GM23248 (cell line): ENCODE results near the gene TMEM201. TPM values are rescaled to one million over a fixed set of nuclear protein-coding genes. Genes with fewer than 3 reads are reported as not detected.
"Not testable (repeated sequence)": the region's sequence is repeated elsewhere in the genome, so short reads cannot be mapped to it uniquely, and the experiment has no call there.

Experiments
- DNase-seq: peaks from one replicate; pipeline ENCODE4 v3.0.0-alpha.2; 2015
- H2AFZ ChIP-seq: fragments of 200-600 bp; sonication (generic); 2 replicates; pipeline ENCODE4 v1.6.1; 2016; ENCODE audit warnings: antibody characterized with exemption
- H3F3A ChIP-seq: fragments of 200-600 bp; sonication (generic); 2 replicates; pipeline ENCODE4 v1.6.1; 2016; ENCODE audit warnings: mild to moderate bottlenecking, antibody characterized with exemption, mixed run types; ENCODE audit not compliant: insufficient read depth
- H3K27ac ChIP-seq: fragments of 200-600 bp; sonication (generic); 2 replicates; pipeline ENCODE4 v1.5.1; 2016; ENCODE audit warnings: mild to moderate bottlenecking
- H3K27me3 ChIP-seq: fragments of 200-600 bp; sonication (generic); replicated peaks from 2 replicates; pipeline ENCODE4 v1.6.1; 2016; ENCODE audit warnings: mild to moderate bottlenecking; ENCODE audit not compliant: insufficient read depth
- H3K36me3 ChIP-seq: fragments of 200-600 bp; sonication (generic); 2 replicates; pipeline ENCODE4 v1.6.1; 2016; ENCODE audit warnings: low read depth, mild to moderate bottlenecking
- H3K4me1 ChIP-seq: fragments of 200-600 bp; sonication (generic); 2 replicates; pipeline ENCODE4 v1.6.1; 2016; ENCODE audit warnings: mild to moderate bottlenecking; ENCODE audit not compliant: insufficient read depth
- H3K4me2 ChIP-seq: fragments of 200-600 bp; sonication (generic); one replicate; pipeline ENCODE4 v1.6.1; 2016; ENCODE audit warnings: mild to moderate bottlenecking; ENCODE audit not compliant: unreplicated experiment
- H3K4me3 ChIP-seq: fragments of 200-600 bp; sonication (generic); 2 replicates; pipeline ENCODE4 v1.5.1; 2016; ENCODE audit warnings: mild to moderate bottlenecking
- H3K79me2 ChIP-seq: fragments of 200-600 bp; sonication (generic); 2 replicates; pipeline ENCODE4 v1.6.1; 2016; ENCODE audit warnings: mild to moderate bottlenecking; ENCODE audit not compliant: insufficient read depth
- H3K9ac ChIP-seq: fragments of 200-600 bp; sonication (generic); 2 replicates; pipeline ENCODE4 v1.6.1; 2016; ENCODE audit warnings: mild to moderate bottlenecking
- H3K9me2 ChIP-seq: fragments of 200-600 bp; sonication (generic); 2 replicates; pipeline ENCODE4 v1.6.1; 2016; ENCODE audit warnings: mixed run types, mild to moderate bottlenecking, moderate library complexity; ENCODE audit not compliant: insufficient read depth
- H3K9me3 ChIP-seq: fragments of 200-600 bp; sonication (generic); one replicate; pipeline ENCODE4 v1.6.1; 2017; ENCODE audit warnings: low read depth
- H4K20me1 ChIP-seq: fragments of 200-600 bp; sonication (generic); 2 replicates; pipeline ENCODE4 v1.6.0; 2016; ENCODE audit not compliant: insufficient read depth
- EZH2 ChIP-seq: fragments of 200-600 bp; sonication (generic); IDR thresholded peaks from 2 replicates; pipeline ENCODE4 v1.6.1; 2018; ENCODE audit warnings: antibody characterized with exemption, mild to moderate bottlenecking; ENCODE audit not compliant: insufficient read depth, poor library complexity, severe bottlenecking
- EZH2phosphoT487 ChIP-seq: fragments of 200-600 bp; sonication (generic); IDR thresholded peaks from 2 replicates; pipeline ENCODE4 v1.6.1; 2018; ENCODE audit warnings: antibody characterized with exemption, moderate library complexity, mild to moderate bottlenecking, low read depth; ENCODE audit not compliant: insufficient read depth
- WGBS, 2 experiments: methylation state at CpG; one replicate each; pipeline ENCODE4 v1.1.6; 2015 to 2017; ENCODE audit warnings: low lambda C conversion rate in 2 of 2, low coverage in 1 of 2; ENCODE audit errors: missing lambda C conversion rate in 2 of 2; 5-methylcytosine and 5-hydroxymethylcytosine counted together
- in situ Hi-C: fragments of 300-500 bp; cut with MboI; formaldehyde crosslinking; loops from 2 replicates; pipeline ENCODE4 v1.15.0; 2020
- polyA plus RNA-seq: library from polyadenylated mRNA; unstranded; fragments of >200 nt; fragmentation: Nextera tagmentation; extraction: Ambion mirVana; gene quantifications from 2 replicates; pipeline ENCODE4 v1.2.1, GENCODE V29; 2016
- total RNA-seq: library from RNA; depleted of rRNA; stranded (reverse); fragments of >200 nt; shearing (Covaris generic); gene quantifications from 2 replicates; pipeline ENCODE4 v1.2.3, GENCODE V29; 2014

Gene TMEM201
- total and polyA plus RNA-seq, 2 experiments from 2014 or later: 5.7 to 6.7 TPM

DNA sequence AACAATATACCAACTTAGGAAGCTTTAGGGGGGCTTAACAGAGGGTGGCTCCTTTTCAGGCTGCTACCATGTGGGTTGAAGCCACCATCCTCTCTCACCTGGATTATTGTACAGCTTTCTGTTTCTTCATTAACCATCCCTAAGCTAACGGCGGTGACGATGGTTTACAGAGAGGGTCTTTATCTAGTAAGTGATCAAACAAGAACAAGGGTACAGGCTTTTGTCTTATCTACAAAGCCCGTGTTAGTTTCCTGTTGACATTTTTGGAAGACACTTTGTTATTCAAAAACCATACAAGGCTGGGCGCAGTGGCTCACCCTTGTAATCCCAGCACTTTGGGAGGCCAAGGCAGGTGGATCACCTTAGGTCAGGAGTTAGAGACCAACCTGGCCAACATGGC, 29.0 kb upstream of the TMEM201 start:
- no peaks in the 10 kb centered on the region for H3F3A ChIP-seq
- H3K36me3 ChIP-seq: no peaks in the 10 kb centered on the region
- WGBS, 2 experiments: 98% methylated on average over 5 of the region's 5 CpGs
- DNase-seq: no peak
- H3K4me3 ChIP-seq: no peak overlapping the region
- H3K79me2 ChIP-seq: no peaks in the 10 kb centered on the region
- H3K9me3 ChIP-seq: no peaks in the 10 kb centered on the region
- in situ Hi-C loops: no loop called here
- no peaks in the 10 kb centered on the region for H3K9me2 ChIP-seq
- TF ChIP-seq EZH2 (no peak), EZH2phosphoT487 (no peak)
- no peak overlapping the region for H2AFZ ChIP-seq
- H3K4me1 ChIP-seq: peaks cover 8% of the 10 kb centered on the region; the same call in 1 of the 2 replicates
- no peaks in the 10 kb centered on the region for H4K20me1 ChIP-seq
- H3K4me2 ChIP-seq: no peak overlapping the region
- H3K27ac ChIP-seq: no peak overlapping the region
- H3K27me3 ChIP-seq: no peaks in the 10 kb centered on the region
- no peak overlapping the region for H3K9ac ChIP-seq

DNA sequence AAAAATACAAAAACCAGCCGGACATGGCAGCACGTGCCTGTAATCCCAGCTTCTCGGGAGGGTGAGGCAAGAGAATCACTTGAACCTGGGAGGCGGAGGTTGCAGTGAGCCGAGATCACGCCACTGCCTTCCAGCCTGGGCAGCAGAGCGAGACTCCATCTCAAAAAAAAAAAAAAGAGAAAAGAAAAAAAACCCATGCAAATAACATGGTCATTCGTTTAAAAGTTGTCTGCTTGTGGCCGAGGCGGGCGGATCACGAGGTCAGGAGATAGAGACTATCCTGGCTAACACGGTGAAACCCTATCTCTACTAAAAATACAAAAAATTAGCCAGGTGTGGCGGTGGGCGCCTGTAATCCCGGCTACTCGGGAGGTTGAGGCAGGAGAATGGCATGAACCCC, 28.6 kb upstream of the TMEM201 start:
- WGBS, 2 experiments: 90 to 95% methylated on average over 12 to 17 of the region's 17 CpGs
- H3K4me2 ChIP-seq, in situ Hi-C loops: not testable (repeated sequence)

DNA sequence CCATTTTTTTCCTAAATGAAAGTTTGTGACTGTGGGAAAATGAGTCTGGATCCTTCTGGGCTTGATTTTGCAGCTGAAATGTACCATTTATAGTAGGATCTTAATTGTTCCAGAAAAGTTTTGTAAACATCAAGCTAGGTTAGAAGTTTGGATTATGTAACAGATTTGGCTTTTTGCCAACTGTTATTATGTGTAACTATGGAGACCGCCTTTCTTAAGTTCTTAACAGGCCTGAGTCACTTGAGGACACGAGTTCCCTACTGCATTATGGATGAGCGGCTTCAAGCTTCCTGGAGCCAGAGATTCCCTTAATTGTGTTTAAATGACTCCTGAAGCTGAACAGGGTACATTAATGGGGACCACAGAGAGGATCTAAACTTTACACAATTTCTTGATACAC, 27.3 kb upstream of the TMEM201 start:
- no peaks in the 10 kb centered on the region for H3K9me2 ChIP-seq
- H3K9me3 ChIP-seq: no peaks in the 10 kb centered on the region
- H4K20me1 ChIP-seq: no peaks in the 10 kb centered on the region
- in situ Hi-C loops: no loop called here
- peak; percentile 99 for DNase-seq
- 12 to 24% methylated on average over 3 of the region's 3 CpGs for WGBS, 2 experiments
- no peaks in the 10 kb centered on the region for H3K36me3 ChIP-seq
- peak overlapping the region; percentile 58 for H3K9ac ChIP-seq
- no peaks in the 10 kb centered on the region for H3F3A ChIP-seq
- peak overlapping the region; percentile 72 for H3K27ac ChIP-seq
- 0 out of 2 replicates have a peak, but pooled peaks cover 8% of the 10 kb centered on the region for H3K79me2 ChIP-seq
- H3K4me1 ChIP-seq: peaks cover 8% of the 10 kb centered on the region; the same call in 1 of the 2 replicates
- no peaks in the 10 kb centered on the region for H3K27me3 ChIP-seq
- H3K4me3 ChIP-seq: no peak overlapping the region
- H2AFZ ChIP-seq: no peak overlapping the region
- no peak for TF ChIP-seq EZH2phosphoT487
- no peak for TF ChIP-seq EZH2
- no peak overlapping the region for H3K4me2 ChIP-seq

More for the DNA sequence above, 28.6 kb upstream of the TMEM201 start:
- not testable (repeated sequence) for H3K27me3 ChIP-seq, H3K9ac ChIP-seq, H3K36me3 ChIP-seq, H3K4me1 ChIP-seq, H3K9me2 ChIP-seq, H3K9me3 ChIP-seq, H3K79me2 ChIP-seq, H3K27ac ChIP-seq, H3K4me3 ChIP-seq, DNase-seq, H3F3A ChIP-seq, H2AFZ ChIP-seq, H4K20me1 ChIP-seq

DNA sequence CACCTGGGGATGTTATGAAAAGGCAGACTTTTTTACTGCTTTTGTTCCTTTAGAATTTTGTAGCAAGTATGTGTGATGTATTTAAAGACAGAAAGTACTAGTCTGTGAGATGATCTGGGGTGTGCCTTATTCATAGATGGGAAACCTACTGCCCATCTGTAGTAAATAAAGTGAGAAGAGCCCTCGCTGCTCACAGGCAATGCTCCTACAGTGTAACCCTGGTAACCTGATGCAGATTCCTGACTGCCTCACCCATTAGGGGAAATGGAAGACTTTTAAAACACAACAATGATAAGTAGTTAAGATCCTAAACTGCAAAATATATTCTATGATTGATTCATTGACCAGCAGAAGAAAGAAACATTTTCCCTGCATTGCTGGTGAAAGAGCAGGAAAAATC, 19.4 kb upstream of the TMEM201 start:
- no peak overlapping the region for H3K4me2 ChIP-seq
- no peak overlapping the region for H3K9ac ChIP-seq
- H4K20me1 ChIP-seq: no peaks in the 10 kb centered on the region
- no peaks in the 10 kb centered on the region for H3K4me1 ChIP-seq
- 0 out of 2 replicates have a peak, but pooled peaks cover 8% of the 10 kb centered on the region for H3K79me2 ChIP-seq
- no peaks in the 10 kb centered on the region for H3K9me3 ChIP-seq
- TF ChIP-seq EZH2phosphoT487 (no peak), EZH2 (no peak)
- no peaks in the 10 kb centered on the region for H3K27me3 ChIP-seq
- H3K9me2 ChIP-seq: no peaks in the 10 kb centered on the region
- no peaks in the 10 kb centered on the region for H3K36me3 ChIP-seq
- no peak for DNase-seq
- no peak overlapping the region for H3K27ac ChIP-seq
- in situ Hi-C loops: no loop called here
- no peaks in the 10 kb centered on the region for H3F3A ChIP-seq
- H3K4me3 ChIP-seq: no peak overlapping the region
- H2AFZ ChIP-seq: no peak overlapping the region
- WGBS, 2 experiments: 94 to 100% methylated on average over 1 of the region's 1 CpG

DNA sequence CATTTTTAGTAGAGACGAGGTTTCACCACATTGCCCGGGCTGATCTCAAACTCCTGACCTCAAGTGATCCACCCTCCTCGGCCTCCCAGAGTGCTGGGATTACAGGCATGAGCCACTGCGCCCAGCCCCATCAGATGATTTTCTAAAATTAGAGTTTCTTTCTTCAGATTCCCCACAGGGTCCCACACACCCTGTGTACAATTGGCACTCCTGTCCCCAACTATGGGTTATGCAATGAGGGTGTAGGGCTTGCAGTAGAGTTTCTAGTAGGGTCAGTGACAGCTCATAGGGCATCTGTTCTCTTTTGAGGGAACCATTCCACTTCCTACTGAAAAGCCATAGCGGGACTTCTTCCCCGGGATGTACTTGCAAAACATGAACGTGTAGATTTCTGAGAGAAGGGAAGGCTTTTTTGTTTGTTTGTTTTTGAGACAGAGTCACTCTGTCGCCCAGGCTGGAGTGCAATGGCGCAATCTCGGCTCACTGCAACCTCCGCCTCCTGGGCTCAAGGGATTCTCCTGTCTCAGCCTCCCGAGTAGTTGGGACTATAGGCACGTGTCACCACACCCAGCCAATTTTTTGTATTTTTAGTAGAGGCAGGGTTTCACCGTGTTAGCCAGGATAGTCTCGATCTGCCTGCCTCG, 17.7 kb upstream of the TMEM201 start:
- in situ Hi-C loops, H4K20me1 ChIP-seq: not testable (repeated sequence)
- 91 to 94% methylated on average over 16 of the region's 16 CpGs for WGBS, 2 experiments

More for the DNA sequence above, 17.7 kb upstream of the TMEM201 start:
- not testable (repeated sequence) for H3K9me2 ChIP-seq, H3K4me1 ChIP-seq, H3K4me2 ChIP-seq, H3K9me3 ChIP-seq, H3K79me2 ChIP-seq, H3K27ac ChIP-seq, H3K27me3 ChIP-seq, H3F3A ChIP-seq, H3K4me3 ChIP-seq, H2AFZ ChIP-seq, DNase-seq, H3K9ac ChIP-seq, H3K36me3 ChIP-seq
